K562 (cell line): ENCODE results near the gene FILIP1. TPM values are rescaled to one million over a fixed set of nuclear protein-coding genes. Genes with fewer than 3 reads are reported as not detected.

Experiments
- ATAC-seq: fragments of 200-7000 bp; cut with Tn5 transposase; 3 replicates; pipeline ENCODE4 v1.9.1; 2020; ENCODE audit warnings: moderate library complexity
- BruUV-seq: library from RNA; stranded (reverse); fragments of 400-500 nt; replicated peaks from 2 replicates; lab custom pipeline; 2021; lab: Mats Ljungman, UMichigan
- CTCF ChIA-PET: fragments of 300-600 bp; formaldehyde crosslinking; extraction: SDS; loops from one replicate; lab custom pipeline; 2021; ENCODE audit warnings: low intra/inter-chr PET ratio; lab: Yijun Ruan, JAX
- POLR2A ChIA-PET: fragments of 300-600, 350-650 bp; sonication (Branson Sonifier 250); formaldehyde crosslinking; extraction: SDS; loops from one replicate; lab custom pipeline; 2021; ENCODE audit warnings: antibody characterized with exemption, inconsistent platforms; lab: Yijun Ruan, JAX
- DNase-seq, 4 experiments: peaks; one replicate each; pipeline versions ENCODE4 v3.0.0 to v3.0.0-alpha.2; 2011 to 2018; ENCODE audit warnings: low spot score in 3 of 4, mixed read lengths in 3 of 4; ENCODE audit errors: extremely low read depth in 1 of 4
- FAIRE-seq: peaks from 2 replicates; lab custom pipeline; 2011; peaks lifted over from hg19 to GRCh38; lab: Jason Lieb, UNC
- H2AFZ ChIP-seq: 2 replicates; pipeline ENCODE4 v1.6.0; 2011; ENCODE audit warnings: low read depth, low read length, control low read depth, inconsistent platforms
- H3K27ac ChIP-seq: fragments of 200-600 bp; 3 replicates; pipeline ENCODE4 v1.8.0; 2011; ENCODE audit warnings: low read depth, mild to moderate bottlenecking, control low read depth, inconsistent platforms, low read length, moderate library complexity, mixed read lengths; ENCODE audit errors: extremely low read depth
- H3K27me3 ChIP-seq, 2 experiments: fragments of 300-600 bp in 1 of 2; 2 replicates in 1 of 2; 3 replicates in 1 of 2; pipeline versions ENCODE4 v1.6.0 to v1.8.0; 2011; ENCODE audit warnings: inconsistent platforms in 2 of 2, low read length in 2 of 2, mild to moderate bottlenecking in 1 of 2, mixed read lengths in 1 of 2, moderate library complexity in 1 of 2; ENCODE audit not compliant: control insufficient read depth in 2 of 2, insufficient read depth in 2 of 2
- H3K36me3 ChIP-seq: fragments of 300-600 bp; 3 replicates; pipeline ENCODE4 v1.8.0; 2011; ENCODE audit warnings: mild to moderate bottlenecking, low read length, inconsistent platforms; ENCODE audit not compliant: control insufficient read depth, insufficient read depth
- H3K4me1 ChIP-seq, 2 experiments: fragments of 200-600 bp in 1 of 2; replicated peaks in 1 of 2; 2 replicates in 1 of 2; 3 replicates in 1 of 2; pipeline versions ENCODE4 v1.5.1 to v1.8.0; 2011; ENCODE audit warnings: inconsistent platforms in 2 of 2, low read length in 2 of 2, mild to moderate bottlenecking in 1 of 2, mixed read lengths in 1 of 2, moderate library complexity in 1 of 2; ENCODE audit not compliant: control insufficient read depth in 2 of 2, insufficient read depth in 2 of 2
- H3K4me2 ChIP-seq: 2 replicates; pipeline ENCODE4 v1.6.1; 2011; ENCODE audit warnings: low read length, control low read depth, inconsistent platforms, mixed read lengths; ENCODE audit not compliant: insufficient read depth
- H3K4me3 ChIP-seq: fragments of 200-600 bp; sonication (generic), shearing (Covaris generic); 2 replicates; pipeline ENCODE4 v1.5.1; 2016; ENCODE audit warnings: control low read depth, inconsistent platforms
- H3K79me2 ChIP-seq: fragments of 200-600 bp; 3 replicates; pipeline ENCODE4 v1.8.0; 2011; ENCODE audit warnings: low read length, inconsistent platforms; ENCODE audit not compliant: control insufficient read depth, insufficient read depth
- H3K9ac ChIP-seq, 2 experiments: 2 replicates each; pipeline versions ENCODE4 v1.6.0 to v1.6.1; 2011; ENCODE audit warnings: low read depth in 2 of 2, low read length in 2 of 2, control low read depth in 1 of 2, inconsistent platforms in 1 of 2, mild to moderate bottlenecking in 1 of 2, mixed read lengths in 1 of 2; ENCODE audit not compliant: insufficient read depth in 1 of 2
- H3K9me1 ChIP-seq: one replicate; pipeline ENCODE4 v1.6.0; 2011; ENCODE audit warnings: inconsistent platforms, mild to moderate bottlenecking, low read length, moderate library complexity; ENCODE audit not compliant: control insufficient read depth, insufficient read depth
- H3K9me3 ChIP-seq: replicated peaks from 2 replicates; pipeline ENCODE4 v1.5.1; 2011; ENCODE audit warnings: low read depth, low read length, inconsistent platforms; ENCODE audit not compliant: control insufficient read depth, insufficient read depth
- H4K20me1 ChIP-seq: replicated peaks from 2 replicates; pipeline ENCODE4 v1.6.1; 2011; ENCODE audit warnings: low read length, inconsistent platforms, mixed read lengths; ENCODE audit not compliant: control insufficient read depth, insufficient read depth
- ARID2 ChIP-seq: fragments of 450-650 bp; IDR thresholded peaks from 2 replicates; pipeline ENCODE4 v1.6.1; 2017; ENCODE audit warnings: antibody characterized with exemption, mild to moderate bottlenecking
- CBX5 ChIP-seq: IDR thresholded peaks from 2 replicates; pipeline ENCODE4 v1.6.1; 2014; ENCODE audit warnings: low read depth, borderline replicate concordance
- HNRNPLL ChIP-seq: fragments of 200-400 bp; formaldehyde crosslinking; IDR thresholded peaks from 2 replicates; pipeline ENCODE4 v1.6.1; 2017; ENCODE audit warnings: low read length, low read depth, mild to moderate bottlenecking; ENCODE audit not compliant: poor library complexity, severe bottlenecking
- KDM5B ChIP-seq: fragments of 200-600 bp; sonication (generic); IDR thresholded peaks from 2 replicates; pipeline ENCODE4 v1.6.1; 2012; ENCODE audit warnings: low read depth, mild to moderate bottlenecking, moderate library complexity, low read length, control low read depth, inconsistent platforms; ENCODE audit not compliant: insufficient replicate concordance
- TGIF2 ChIP-seq: sonication (generic); formaldehyde crosslinking; IDR thresholded peaks from 2 replicates; pipeline ENCODE4 v1.8.1; 2022; ENCODE audit warnings: mild to moderate bottlenecking, missing genetic modification reagents, moderate library complexity
- ZNF134 ChIP-seq: fragments of 250-450 bp; sonication (Bioruptor Pico); conservative IDR thresholded peaks from 2 replicates; pipeline ENCODE4 v1.4.0; 2020
- ZNF316 ChIP-seq: fragments of 450-650 bp; IDR thresholded peaks from 2 replicates; pipeline ENCODE4 v1.6.1; 2016
- ZNF644 ChIP-seq: fragments of 200-800 bp; sonication (Bioruptor generic); IDR thresholded peaks from 2 replicates; pipeline ENCODE4 v1.6.1; 2016; ENCODE audit warnings: low read depth, missing genetic modification characterization, missing compliant biosample characterization
- ZSCAN29 ChIP-seq: fragments of 450-650 bp; IDR thresholded peaks from 2 replicates; pipeline ENCODE4 v1.6.1; 2017
- WGBS: fragments of 100-300 bp; shearing (Covaris generic); methylation state at CpG from one replicate; pipeline ENCODE4 v1.1.6; 2016; ENCODE audit warnings: low coverage, mixed read lengths; ENCODE audit not compliant: insufficient coverage; ENCODE audit errors: missing lambda C conversion rate; 5-methylcytosine and 5-hydroxymethylcytosine counted together
- in situ Hi-C: fragments of 300-500 bp; cut with MboI; formaldehyde crosslinking; loops from 4 replicates; pipeline ENCODE4 v1.15.0; 2018; ENCODE audit warnings: inconsistent platforms, mixed read lengths
- intact Hi-C: fragments of 100-400 bp; cut with micrococcal nuclease; formaldehyde crosslinking; loops from 2 replicates; pipeline ENCODE4 v1.14.2; 2022
- polyA plus RNA-seq, 8 experiments: library from polyadenylated mRNA; depleted of rRNA in 4 of 8; stranded (reverse) in 5 of 8; unstranded in 3 of 8; fragments of >200 nt; fragmentation: Nextera tagmentation in 2 of 8; fragmentation: Illumina TruSeq in 1 of 8; extraction: Ambion mirVana in 2 of 8; extraction: Trizol in 1 of 8; gene quantifications; 2 replicates each; pipeline versions ENCODE4 v1.2.1 to v1.2.3, GENCODE V29; 2011 to 2014; ENCODE audit warnings: inconsistent platforms in 1 of 8, missing spikeins in 1 of 8
- total RNA-seq, 7 experiments: library from RNA; depleted of rRNA in 6 of 7; stranded (reverse); fragments of >200 nt in 6 of 7; fragmentation: Illumina TruSeq in 2 of 7; extraction: Trizol in 2 of 7; gene quantifications; 2 replicates each; pipeline versions ENCODE4 v1.2.1 to v1.2.3, GENCODE V29; 2011 to 2021; ENCODE audit warnings: low replicate concordance in 1 of 7
- TF ChIP-seq, protein P1 (sequence below): sonication (generic); formaldehyde crosslinking; IDR thresholded peaks from 2 replicates; pipeline ENCODE4 v1.8.0; 2022; ENCODE audit warnings: mild to moderate bottlenecking, missing genetic modification reagents, borderline replicate concordance
- TF ChIP-seq, protein P2 (sequence below), 2 experiments: fragments of 150-350 bp in 1 of 2; IDR thresholded peaks; 2 replicates each; pipeline ENCODE4 v1.6.1; 2012 to 2016; ENCODE audit warnings: low read depth in 2 of 2, low read length in 2 of 2, mild to moderate bottlenecking in 1 of 2, moderate library complexity in 1 of 2

FILIP1 gene
- total and polyA plus RNA-seq, 9 of the 15 experiments (the other 6 are each of a cell fraction or from before 2014, with no cell fraction given): 0.03 to 0.25 (median 0.10) TPM; not detected in 1

GRCh38 chr6:75333676-75334200 lies 159.9 kb downstream of the FILIP1 start:
- no TSS peak for BruUV-seq
- H2AFZ ChIP-seq: no peak overlapping the region
- H3K36me3 ChIP-seq: no peaks in the 10 kb centered on the region
- no peaks in the 10 kb centered on the region for H3K79me2 ChIP-seq
- H3K9me1 ChIP-seq: no peaks in the 10 kb centered on the region
- DNase-seq (no peak), FAIRE-seq (no peak), ATAC-seq (no peak)
- in situ Hi-C loops (no loop called here), intact Hi-C loops (no loop called here)
- no peak for TF ChIP-seq HNRNPLL
- peak; percentile 11; the same call in 1 of the 2 replicates for TF ChIP-seq ZNF316
- H3K27ac ChIP-seq: no peak overlapping the region
- ChIA-PET CTCF (no interaction called here), POLR2A (interaction anchor here (1.4 kb wide), 1 partner anchor 11 kb away, joined by 6 read pairs; no protein-coding TSS in a partner anchor)
- H3K27me3 ChIP-seq: peaks cover 3 to 11% of the 10 kb centered on the region in 2 experiments; a peak in 3 of 5 replicates
- H3K4me1 ChIP-seq: no peaks in the 10 kb centered on the region
- H3K9me3 ChIP-seq: no peaks in the 10 kb centered on the region
- WGBS: 0% methylated on average over 2 of the region's 2 CpGs
- no peak overlapping the region for H3K9ac ChIP-seq
- H4K20me1 ChIP-seq: no peaks in the 10 kb centered on the region
- H3K4me2 ChIP-seq: no peak overlapping the region
- no peak overlapping the region for H3K4me3 ChIP-seq

DNA sequence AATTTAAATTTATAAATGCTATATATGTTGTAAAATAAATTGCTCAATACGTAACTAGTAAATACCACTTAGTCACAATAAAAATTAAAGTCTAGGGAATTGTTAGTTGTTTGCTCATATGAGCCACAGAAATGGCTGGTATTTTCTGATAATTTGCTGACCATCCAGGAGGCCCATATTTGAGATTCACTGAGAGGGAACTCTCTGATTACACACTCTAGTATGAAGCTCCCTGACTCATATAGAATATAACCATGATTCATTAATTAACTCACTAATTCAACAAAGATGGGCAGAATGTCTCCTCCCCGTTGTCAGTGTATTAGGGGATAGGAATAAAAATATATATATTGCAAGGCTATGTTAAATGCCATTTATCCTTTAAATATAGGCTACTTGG lies 162.4 kb downstream of the FILIP1 start:
- no TSS peak for BruUV-seq
- Histone ChIP-seq H3K4me1 (no peaks in the 10 kb centered on the region), H3K9me1 (no peaks in the 10 kb centered on the region), H3K27me3 (peaks cover 3 to 11% of the 10 kb centered on the region in 2 experiments; a peak in 3 of 5 replicates), H3K79me2 (no peaks in the 10 kb centered on the region), H3K36me3 (no peaks in the 10 kb centered on the region), H3K9ac (no peak overlapping the region), H4K20me1 (no peaks in the 10 kb centered on the region), H3K4me2 (no peak overlapping the region), H3K4me3 (no peak overlapping the region), H2AFZ (no peak overlapping the region), H3K27ac (no peak overlapping the region), H3K9me3 (no peaks in the 10 kb centered on the region)
- no peak for ATAC-seq
- FAIRE-seq: no peak
- no peak for DNase-seq
- ChIA-PET POLR2A (no interaction called here), CTCF (no interaction called here)
- in situ Hi-C loops (no loop called here), intact Hi-C loops (no loop called here)
- 0% methylated on average over 2 of the region's 2 CpGs for WGBS
- TF ChIP-seq, protein P1, sequence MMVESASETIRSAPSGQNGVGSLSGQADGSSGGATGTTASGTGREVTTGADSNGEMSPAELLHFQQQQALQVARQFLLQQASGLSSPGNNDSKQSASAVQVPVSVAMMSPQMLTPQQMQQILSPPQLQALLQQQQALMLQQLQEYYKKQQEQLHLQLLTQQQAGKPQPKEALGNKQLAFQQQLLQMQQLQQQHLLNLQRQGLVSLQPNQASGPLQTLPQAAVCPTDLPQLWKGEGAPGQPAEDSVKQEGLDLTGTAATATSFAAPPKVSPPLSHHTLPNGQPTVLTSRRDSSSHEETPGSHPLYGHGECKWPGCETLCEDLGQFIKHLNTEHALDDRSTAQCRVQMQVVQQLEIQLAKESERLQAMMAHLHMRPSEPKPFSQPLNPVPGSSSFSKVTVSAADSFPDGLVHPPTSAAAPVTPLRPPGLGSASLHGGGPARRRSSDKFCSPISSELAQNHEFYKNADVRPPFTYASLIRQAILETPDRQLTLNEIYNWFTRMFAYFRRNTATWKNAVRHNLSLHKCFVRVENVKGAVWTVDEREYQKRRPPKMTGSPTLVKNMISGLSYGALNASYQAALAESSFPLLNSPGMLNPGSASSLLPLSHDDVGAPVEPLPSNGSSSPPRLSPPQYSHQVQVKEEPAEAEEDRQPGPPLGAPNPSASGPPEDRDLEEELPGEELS (CRISPR knock-in tag): no peak
- TF ChIP-seq ZNF644 (no peak), ARID2 (no peak), ZSCAN29 (no peak), CBX5 (no peak), TGIF2 (no peak), ZNF134 (CRISPR knock-in tag) (no peak), KDM5B (no peak)
- TF ChIP-seq, protein P2, sequence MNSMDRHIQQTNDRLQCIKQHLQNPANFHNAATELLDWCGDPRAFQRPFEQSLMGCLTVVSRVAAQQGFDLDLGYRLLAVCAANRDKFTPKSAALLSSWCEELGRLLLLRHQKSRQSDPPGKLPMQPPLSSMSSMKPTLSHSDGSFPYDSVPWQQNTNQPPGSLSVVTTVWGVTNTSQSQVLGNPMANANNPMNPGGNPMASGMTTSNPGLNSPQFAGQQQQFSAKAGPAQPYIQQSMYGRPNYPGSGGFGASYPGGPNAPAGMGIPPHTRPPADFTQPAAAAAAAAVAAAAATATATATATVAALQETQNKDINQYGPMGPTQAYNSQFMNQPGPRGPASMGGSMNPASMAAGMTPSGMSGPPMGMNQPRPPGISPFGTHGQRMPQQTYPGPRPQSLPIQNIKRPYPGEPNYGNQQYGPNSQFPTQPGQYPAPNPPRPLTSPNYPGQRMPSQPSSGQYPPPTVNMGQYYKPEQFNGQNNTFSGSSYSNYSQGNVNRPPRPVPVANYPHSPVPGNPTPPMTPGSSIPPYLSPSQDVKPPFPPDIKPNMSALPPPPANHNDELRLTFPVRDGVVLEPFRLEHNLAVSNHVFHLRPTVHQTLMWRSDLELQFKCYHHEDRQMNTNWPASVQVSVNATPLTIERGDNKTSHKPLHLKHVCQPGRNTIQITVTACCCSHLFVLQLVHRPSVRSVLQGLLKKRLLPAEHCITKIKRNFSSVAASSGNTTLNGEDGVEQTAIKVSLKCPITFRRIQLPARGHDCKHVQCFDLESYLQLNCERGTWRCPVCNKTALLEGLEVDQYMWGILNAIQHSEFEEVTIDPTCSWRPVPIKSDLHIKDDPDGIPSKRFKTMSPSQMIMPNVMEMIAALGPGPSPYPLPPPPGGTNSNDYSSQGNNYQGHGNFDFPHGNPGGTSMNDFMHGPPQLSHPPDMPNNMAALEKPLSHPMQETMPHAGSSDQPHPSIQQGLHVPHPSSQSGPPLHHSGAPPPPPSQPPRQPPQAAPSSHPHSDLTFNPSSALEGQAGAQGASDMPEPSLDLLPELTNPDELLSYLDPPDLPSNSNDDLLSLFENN (IDR thresholded peaks at IDR 0.05; ENCODE audit: low read depth in 2 of 2, low read length in 2 of 2): no peak
